GM06990 (cell line): ENCODE data around the gene PDIA2.

Source experiments
- DNase-seq: peaks from one replicate; pipeline ENCODE4 v3.0.0-alpha.2; 2011; ENCODE audit not compliant: insufficient read length; ENCODE audit errors: extremely low read depth
- H3K27me3 ChIP-seq: replicated peaks from 2 replicates; pipeline ENCODE4 v1.6.0; 2011; ENCODE audit warnings: low read length; ENCODE audit not compliant: control insufficient read depth, insufficient read depth
- H3K36me3 ChIP-seq: 2 replicates; pipeline ENCODE4 v1.5.1; 2011; ENCODE audit warnings: low read length; ENCODE audit not compliant: control insufficient read depth, insufficient read depth
- H3K4me3 ChIP-seq: replicated peaks from 2 replicates; pipeline ENCODE4 v1.5.1; 2011; ENCODE audit warnings: low read depth, mild to moderate bottlenecking, control low read depth, low read length
- TF ChIP-seq, protein P1 (sequence below): IDR thresholded peaks from 2 replicates; pipeline ENCODE4 v1.5.1; 2011; ENCODE audit warnings: low read length, control low read depth, mild to moderate bottlenecking, inconsistent platforms; ENCODE audit not compliant: insufficient read depth, poor library complexity, severe bottlenecking

The PDIA2 gene

DNA sequence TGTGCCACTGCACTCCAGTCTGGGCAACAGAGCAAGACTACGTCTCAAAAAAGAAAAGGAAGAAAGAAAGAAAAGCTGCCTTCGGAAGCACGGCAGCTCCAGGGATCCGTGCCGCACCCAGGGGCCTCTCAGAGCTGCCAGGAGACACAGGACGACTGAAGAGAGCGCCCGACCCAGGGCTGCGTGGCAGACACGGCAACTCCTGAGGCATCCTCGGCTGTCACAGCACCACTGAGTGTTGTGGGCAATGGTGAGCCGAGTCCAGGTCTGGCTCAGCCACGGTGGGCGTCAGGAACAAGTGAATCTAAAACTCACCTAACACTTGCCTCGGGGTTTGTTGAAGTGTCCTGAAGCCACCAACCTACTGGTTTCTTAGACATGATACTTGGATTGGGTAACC is 28.8 kb downstream of the PDIA2 start:
- Histone ChIP-seq H3K36me3 (peaks cover 7% of the 10 kb centered on the region), H3K4me3 (no peak overlapping the region), H3K27me3 (no peaks in the 10 kb centered on the region)
- TF ChIP-seq, protein P1, sequence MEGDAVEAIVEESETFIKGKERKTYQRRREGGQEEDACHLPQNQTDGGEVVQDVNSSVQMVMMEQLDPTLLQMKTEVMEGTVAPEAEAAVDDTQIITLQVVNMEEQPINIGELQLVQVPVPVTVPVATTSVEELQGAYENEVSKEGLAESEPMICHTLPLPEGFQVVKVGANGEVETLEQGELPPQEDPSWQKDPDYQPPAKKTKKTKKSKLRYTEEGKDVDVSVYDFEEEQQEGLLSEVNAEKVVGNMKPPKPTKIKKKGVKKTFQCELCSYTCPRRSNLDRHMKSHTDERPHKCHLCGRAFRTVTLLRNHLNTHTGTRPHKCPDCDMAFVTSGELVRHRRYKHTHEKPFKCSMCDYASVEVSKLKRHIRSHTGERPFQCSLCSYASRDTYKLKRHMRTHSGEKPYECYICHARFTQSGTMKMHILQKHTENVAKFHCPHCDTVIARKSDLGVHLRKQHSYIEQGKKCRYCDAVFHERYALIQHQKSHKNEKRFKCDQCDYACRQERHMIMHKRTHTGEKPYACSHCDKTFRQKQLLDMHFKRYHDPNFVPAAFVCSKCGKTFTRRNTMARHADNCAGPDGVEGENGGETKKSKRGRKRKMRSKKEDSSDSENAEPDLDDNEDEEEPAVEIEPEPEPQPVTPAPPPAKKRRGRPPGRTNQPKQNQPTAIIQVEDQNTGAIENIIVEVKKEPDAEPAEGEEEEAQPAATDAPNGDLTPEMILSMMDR: no peak
- no peak for DNase-seq

DNA sequence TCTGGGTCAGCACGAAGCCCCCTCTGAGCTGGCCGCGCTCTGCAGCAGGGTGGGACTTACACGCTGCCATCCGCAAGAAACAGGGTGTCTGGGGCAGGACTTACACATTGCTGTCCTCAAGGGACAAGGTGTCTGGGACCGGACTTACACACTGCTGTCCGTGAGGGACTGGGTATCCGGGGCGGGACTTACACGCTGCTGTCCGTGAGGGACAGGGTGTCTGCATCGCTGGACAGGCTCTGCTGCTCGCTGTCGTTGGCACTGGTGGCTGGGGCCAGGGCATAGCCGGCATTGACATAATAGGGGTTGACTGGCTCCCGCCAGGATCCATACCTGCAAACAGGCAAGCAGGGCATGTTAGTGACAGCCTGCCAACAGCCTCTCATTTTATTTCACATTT is 31.4 kb downstream of the PDIA2 start:
- DNase-seq: no peak
- H3K4me3 ChIP-seq: no peak overlapping the region

DNA sequence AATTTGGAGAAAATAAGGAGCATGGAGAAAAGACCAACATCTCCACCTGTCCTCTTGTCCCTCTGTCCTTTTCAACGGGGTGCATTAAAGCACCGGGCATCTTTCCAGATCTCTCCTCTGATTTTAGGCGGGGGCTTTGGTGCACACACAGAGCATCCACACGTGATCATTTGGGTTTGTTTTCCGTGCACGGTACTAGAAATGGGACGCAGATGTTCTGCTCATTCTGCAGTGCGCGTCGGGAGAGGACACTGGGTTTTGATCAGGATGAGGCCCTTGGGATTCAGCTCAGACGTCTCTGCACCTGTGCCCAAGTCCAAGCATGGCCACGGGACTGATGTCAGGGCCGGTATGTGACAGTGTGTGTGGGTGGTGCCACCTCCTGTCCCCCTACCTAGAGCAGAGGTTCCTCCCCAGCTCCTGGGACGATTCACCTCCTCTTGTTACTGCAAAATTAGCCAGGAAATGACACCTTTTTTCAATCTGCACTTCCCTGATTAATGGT is 31.9 kb downstream of the PDIA2 start:
- peaks cover 12% of the 10 kb centered on the region for H3K36me3 ChIP-seq
- H3K27me3 ChIP-seq: no peaks in the 10 kb centered on the region
- TF ChIP-seq, protein P1: no peak
- no peak for DNase-seq
- H3K4me3 ChIP-seq: no peak overlapping the region

More for the DNA sequence above, 31.4 kb downstream of the PDIA2 start:
- TF ChIP-seq, protein P1: no peak
- peaks cover 12% of the 10 kb centered on the region for H3K36me3 ChIP-seq
- H3K27me3 ChIP-seq: no peaks in the 10 kb centered on the region

DNA sequence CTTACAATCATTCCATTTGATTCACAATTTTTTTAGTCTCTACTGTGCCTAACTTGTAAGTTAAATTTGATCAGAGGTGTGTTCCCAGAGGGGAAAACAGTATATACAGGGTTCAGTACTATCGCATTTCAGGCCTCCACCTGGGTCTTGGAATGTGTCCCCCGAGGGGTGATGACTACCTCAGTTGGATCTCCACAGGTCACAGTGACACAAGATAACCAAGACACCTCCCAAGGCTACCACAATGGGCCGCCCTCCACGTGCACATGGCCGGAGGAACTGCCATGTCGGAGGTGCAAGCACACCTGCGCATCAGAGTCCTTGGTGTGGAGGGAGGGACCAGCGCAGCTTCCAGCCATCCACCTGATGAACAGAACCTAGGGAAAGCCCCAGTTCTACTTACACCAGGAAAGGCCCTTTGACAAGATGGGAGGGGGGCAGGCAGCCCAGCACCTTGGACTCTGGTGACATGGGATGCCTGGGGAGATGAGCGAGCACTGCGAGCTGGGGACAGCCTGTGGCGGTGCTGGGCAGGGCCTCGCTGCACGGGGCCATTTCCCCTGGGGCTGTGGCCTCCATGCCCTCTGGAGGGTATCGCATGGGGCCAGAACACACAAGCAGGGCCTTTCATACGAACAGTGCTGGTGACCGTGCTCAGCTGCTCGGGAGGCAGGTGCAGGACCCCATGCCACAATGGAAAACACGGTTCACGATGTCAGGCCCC is 33.9 kb downstream of the PDIA2 start:
- TF ChIP-seq, protein P1: no peak
- no peak for DNase-seq
- Histone ChIP-seq H3K36me3 (peaks cover 12% of the 10 kb centered on the region), H3K27me3 (no peaks in the 10 kb centered on the region), H3K4me3 (no peak overlapping the region)

DNA sequence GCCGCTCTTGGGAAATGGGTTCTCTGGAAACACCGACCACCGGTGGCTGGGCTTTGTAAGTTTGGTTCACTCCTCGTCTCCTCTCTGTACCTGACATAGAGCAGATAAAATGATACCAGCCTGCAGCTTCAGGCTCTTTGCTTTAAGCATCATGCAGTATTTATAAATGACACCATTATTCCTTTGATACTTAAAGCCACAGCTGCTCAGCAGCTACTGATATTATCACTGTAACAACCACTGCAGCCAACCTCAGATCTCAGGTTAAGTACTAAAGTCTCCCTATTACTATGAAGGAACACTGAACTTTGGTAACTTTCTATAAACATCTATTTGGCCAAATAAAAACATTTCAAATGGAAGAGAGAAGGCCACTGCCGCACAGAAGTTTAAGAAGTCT is 34.6 kb downstream of the PDIA2 start:
- TF ChIP-seq, protein P1: no peak
- Histone ChIP-seq H3K27me3 (no peaks in the 10 kb centered on the region), H3K4me3 (no peak overlapping the region), H3K36me3 (peaks cover 12% of the 10 kb centered on the region)
- no peak for DNase-seq
